Measurements from ENCODE around the gene BCL11A. TPM values are rescaled to one million over a fixed set of nuclear protein-coding genes. Genes with fewer than 3 reads are reported as not detected.

The BCL11A gene
- total RNA-seq, 1 experiment from 2014 or later: 0.29 TPM

GRCh38 chr2:60522462-60522861 lies 31.0 kb downstream of the BCL11A start:
- Mint-ChIP-seq H3K27ac (ENCODE audit: unreplicated experiment) (no peak overlapping the region), H3K27me3 (ENCODE audit: insufficient read depth, unreplicated experiment) (no peaks in the 10 kb centered on the region), H3K36me3 (ENCODE audit: insufficient read depth, unreplicated experiment) (no peaks in the 10 kb centered on the region), H3K4me3 (ENCODE audit: unreplicated experiment) (no peak overlapping the region), H3K9me3 (ENCODE audit: unreplicated experiment) (no peaks in the 10 kb centered on the region), H3K4me1 (ENCODE audit: low read depth, unreplicated experiment) (peaks cover 4% of the 10 kb centered on the region)
- no peaks in the 10 kb centered on the region for H3K36me3 ChIP-seq (ENCODE audit: control insufficient read depth, insufficient read depth, low read length)
- intact Hi-C loops (cut with micrococcal nuclease; ENCODE audit: unreplicated experiment): no loop called here
- ChIA-PET CTCF (interaction anchor here (0.6 kb wide), 1 partner anchor 1062 kb away, joined by 4 read pairs; no protein-coding TSS in a partner anchor), POLR2A (no interaction called here)
- BruUV-seq (replicated peaks): no TSS peak
- no peaks in the 10 kb centered on the region for H3K9me3 ChIP-seq
- no peaks in the 10 kb centered on the region for H3K4me1 ChIP-seq
- peak in 1 of 2 experiments; percentile 16 for TF ChIP-seq CTCF (IDR thresholded peaks at IDR 0.05; ENCODE audit: insufficient read depth in 1 of 2, low read depth in 1 of 2, low read length in 1 of 2, severe bottlenecking in 1 of 2, unreplicated experiment in 1 of 2)
- no peak overlapping the region for H3K4me3 ChIP-seq (ENCODE audit: low read depth, low read length)
- H3K27me3 ChIP-seq (replicated peaks; ENCODE audit: control insufficient read depth, insufficient read depth, low read length): no peaks in the 10 kb centered on the region
- no peak for DNase-seq

- H3K27ac Mint-ChIP-seq (ENCODE audit: unreplicated experiment): no peak overlapping the region
- H3K4me1 ChIP-seq: peaks cover 3% of the 10 kb centered on the region
- ChIA-PET POLR2A (no interaction called here), CTCF (no interaction called here)
- H3K9me3 Mint-ChIP-seq (ENCODE audit: unreplicated experiment): peaks cover 6% of the 10 kb centered on the region
- H3K4me1 Mint-ChIP-seq (ENCODE audit: low read depth, unreplicated experiment): peaks cover 9% of the 10 kb centered on the region
- DNase-seq: no peak
- intact Hi-C loops (cut with micrococcal nuclease; ENCODE audit: unreplicated experiment): no loop called here
- H3K27me3 ChIP-seq (replicated peaks; ENCODE audit: control insufficient read depth, insufficient read depth, low read length): no peaks in the 10 kb centered on the region
- H3K27me3 Mint-ChIP-seq (ENCODE audit: insufficient read depth, unreplicated experiment): no peaks in the 10 kb centered on the region
- H3K9me3 ChIP-seq: no peaks in the 10 kb centered on the region
- no peak overlapping the region for H3K4me3 Mint-ChIP-seq (ENCODE audit: unreplicated experiment)
- no peaks in the 10 kb centered on the region for H3K36me3 ChIP-seq (ENCODE audit: control insufficient read depth, insufficient read depth, low read length)
- no TSS peak for BruUV-seq (replicated peaks)
- no peak overlapping the region for H3K4me3 ChIP-seq (ENCODE audit: low read depth, low read length)
- H3K36me3 Mint-ChIP-seq (ENCODE audit: insufficient read depth, unreplicated experiment): no peaks in the 10 kb centered on the region
- no peak for TF ChIP-seq CTCF (IDR thresholded peaks at IDR 0.05; ENCODE audit: insufficient read depth in 1 of 2, low read depth in 1 of 2, low read length in 1 of 2, severe bottlenecking in 1 of 2, unreplicated experiment in 1 of 2)
Observed at GRCh38 chr2:60521626-60522025, 31.8 kb downstream of the BCL11A start.

GRCh38 chr2:60520917-60521539 lies 32.4 kb downstream of the BCL11A start:
- H3K27me3 ChIP-seq (replicated peaks; ENCODE audit: control insufficient read depth, insufficient read depth, low read length): no peaks in the 10 kb centered on the region
- Mint-ChIP-seq H3K27me3 (ENCODE audit: insufficient read depth, unreplicated experiment) (no peaks in the 10 kb centered on the region), H3K36me3 (ENCODE audit: insufficient read depth, unreplicated experiment) (no peaks in the 10 kb centered on the region), H3K4me1 (ENCODE audit: low read depth, unreplicated experiment) (peaks cover 15% of the 10 kb centered on the region), H3K27ac (ENCODE audit: unreplicated experiment) (no peak overlapping the region), H3K9me3 (ENCODE audit: unreplicated experiment) (peaks cover 12% of the 10 kb centered on the region), H3K4me3 (ENCODE audit: unreplicated experiment) (no peak overlapping the region)
- intact Hi-C loops (cut with micrococcal nuclease; ENCODE audit: unreplicated experiment): no loop called here
- H3K4me1 ChIP-seq: peaks cover 9% of the 10 kb centered on the region
- no TSS peak for BruUV-seq (replicated peaks)
- no peak for TF ChIP-seq CTCF (IDR thresholded peaks at IDR 0.05; ENCODE audit: insufficient read depth in 1 of 2, low read depth in 1 of 2, low read length in 1 of 2, severe bottlenecking in 1 of 2, unreplicated experiment in 1 of 2)
- DNase-seq: no peak
- no peak overlapping the region for H3K4me3 ChIP-seq (ENCODE audit: low read depth, low read length)
- H3K9me3 ChIP-seq: no peaks in the 10 kb centered on the region
- CTCF ChIA-PET: no interaction called here
- no peaks in the 10 kb centered on the region for H3K36me3 ChIP-seq (ENCODE audit: control insufficient read depth, insufficient read depth, low read length)
- POLR2A ChIA-PET: no interaction called here

Measured in Caco-2 (cell line).